AG04450 (cell line): ENCODE measurements around the gene MAGEB2. TPM values are rescaled to one million over a fixed set of nuclear protein-coding genes. Genes with fewer than 3 reads are reported as not detected.

Experiments used
- CTCF ChIA-PET: fragments of 300-600, 350-600 bp; formaldehyde crosslinking; extraction: SDS; loops from one replicate; lab custom pipeline; 2022; ENCODE audit warnings: antibody characterized with exemption, inconsistent platforms; lab: Charles Lee
- POLR2A ChIA-PET: fragments of 350-600 bp; formaldehyde crosslinking; extraction: SDS; loops from one replicate; lab custom pipeline; 2021; ENCODE audit warnings: antibody characterized with exemption, inconsistent platforms; lab: Yijun Ruan, JAX
- DNase-seq: peaks from one replicate; pipeline ENCODE4 v3.0.0-alpha.2; 2011; ENCODE audit warnings: low read depth, low spot score
- H3K27ac ChIP-seq: one replicate; pipeline ENCODE4 v1.5.1; 2012; ENCODE audit warnings: low read depth, low read length, control low read depth
- H3K27me3 ChIP-seq: one replicate; pipeline ENCODE4 v1.6.0; 2012; ENCODE audit warnings: low read length; ENCODE audit not compliant: control insufficient read depth, insufficient read depth
- H3K4me3 ChIP-seq: 2 replicates; pipeline ENCODE4 v1.5.1; 2011; ENCODE audit warnings: mild to moderate bottlenecking, low read depth, low read length, control low read depth
- H3K9me3 ChIP-seq: 2 replicates; pipeline ENCODE4 v1.5.1; 2012; ENCODE audit warnings: low read length; ENCODE audit not compliant: control insufficient read depth, insufficient read depth
- polyA plus RNA-seq: library from polyadenylated mRNA; depleted of rRNA; stranded (reverse); fragments of >200 nt; gene quantifications from 2 replicates; pipeline ENCODE4 v1.2.3, GENCODE V29; 2011
- TF ChIP-seq, protein P1 (sequence below): IDR thresholded peaks from 2 replicates; pipeline ENCODE4 v1.5.1; 2011; ENCODE audit warnings: low read depth, low read length, control low read depth, inconsistent platforms

Gene MAGEB2
- polyA plus RNA-seq, 1 experiment = not detected

DNA sequence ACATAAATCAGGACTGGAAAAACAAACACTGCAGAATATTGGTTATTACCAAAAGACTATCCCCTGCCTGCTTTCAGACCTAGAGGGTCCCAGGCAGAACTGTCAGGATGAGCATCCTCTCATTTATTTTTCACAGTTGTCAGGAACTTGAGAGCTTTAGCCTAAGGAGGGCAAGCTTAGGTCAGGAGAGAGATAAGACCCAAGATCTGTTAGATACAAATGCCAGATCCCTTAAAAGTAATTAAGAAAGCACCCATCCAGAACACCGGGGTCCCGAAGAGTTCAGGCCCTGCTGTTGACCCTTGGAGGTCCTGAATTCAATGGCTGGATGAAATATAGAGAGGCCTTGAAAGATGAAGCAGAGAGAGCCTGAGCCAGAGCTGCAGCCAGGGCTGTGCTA is 9.2 kb downstream of the MAGEB2 start:
- Histone ChIP-seq H3K4me3 (no peak overlapping the region), H3K27ac (no peak overlapping the region), H3K9me3 (no peaks in the 10 kb centered on the region), H3K27me3 (no peaks in the 10 kb centered on the region)
- ChIA-PET CTCF (no interaction called here), POLR2A (no interaction called here)
- no peak for DNase-seq
- TF ChIP-seq, protein P1, sequence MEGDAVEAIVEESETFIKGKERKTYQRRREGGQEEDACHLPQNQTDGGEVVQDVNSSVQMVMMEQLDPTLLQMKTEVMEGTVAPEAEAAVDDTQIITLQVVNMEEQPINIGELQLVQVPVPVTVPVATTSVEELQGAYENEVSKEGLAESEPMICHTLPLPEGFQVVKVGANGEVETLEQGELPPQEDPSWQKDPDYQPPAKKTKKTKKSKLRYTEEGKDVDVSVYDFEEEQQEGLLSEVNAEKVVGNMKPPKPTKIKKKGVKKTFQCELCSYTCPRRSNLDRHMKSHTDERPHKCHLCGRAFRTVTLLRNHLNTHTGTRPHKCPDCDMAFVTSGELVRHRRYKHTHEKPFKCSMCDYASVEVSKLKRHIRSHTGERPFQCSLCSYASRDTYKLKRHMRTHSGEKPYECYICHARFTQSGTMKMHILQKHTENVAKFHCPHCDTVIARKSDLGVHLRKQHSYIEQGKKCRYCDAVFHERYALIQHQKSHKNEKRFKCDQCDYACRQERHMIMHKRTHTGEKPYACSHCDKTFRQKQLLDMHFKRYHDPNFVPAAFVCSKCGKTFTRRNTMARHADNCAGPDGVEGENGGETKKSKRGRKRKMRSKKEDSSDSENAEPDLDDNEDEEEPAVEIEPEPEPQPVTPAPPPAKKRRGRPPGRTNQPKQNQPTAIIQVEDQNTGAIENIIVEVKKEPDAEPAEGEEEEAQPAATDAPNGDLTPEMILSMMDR = no peak

DNA sequence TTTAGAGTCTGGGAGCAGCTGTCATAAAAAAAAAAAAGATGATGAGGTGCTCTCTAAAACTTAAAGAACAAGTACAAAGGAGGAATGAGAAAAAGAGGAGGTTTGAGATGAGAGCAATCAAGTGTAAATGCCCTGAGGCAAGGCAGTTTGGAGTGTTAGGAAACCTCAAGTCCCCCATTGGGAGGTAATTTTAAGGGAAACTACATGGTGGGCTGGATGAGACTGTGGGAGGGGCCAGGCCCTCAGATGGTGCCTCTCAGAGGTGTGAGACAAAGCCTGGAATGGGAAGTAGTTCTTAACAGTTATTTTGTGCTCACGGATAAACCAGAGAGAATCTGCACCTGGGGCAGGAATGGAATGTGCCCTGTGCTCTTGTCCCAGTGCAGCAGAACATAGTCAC is 13.2 kb downstream of the MAGEB2 start:
- CTCF ChIA-PET = no interaction called here
- no peak for DNase-seq
- no peaks in the 10 kb centered on the region for H3K27me3 ChIP-seq
- H3K9me3 ChIP-seq = no peaks in the 10 kb centered on the region
- TF ChIP-seq, protein P1 = no peak
- POLR2A ChIA-PET = no interaction called here
- no peak overlapping the region for H3K4me3 ChIP-seq
- H3K27ac ChIP-seq = no peak overlapping the region

DNA sequence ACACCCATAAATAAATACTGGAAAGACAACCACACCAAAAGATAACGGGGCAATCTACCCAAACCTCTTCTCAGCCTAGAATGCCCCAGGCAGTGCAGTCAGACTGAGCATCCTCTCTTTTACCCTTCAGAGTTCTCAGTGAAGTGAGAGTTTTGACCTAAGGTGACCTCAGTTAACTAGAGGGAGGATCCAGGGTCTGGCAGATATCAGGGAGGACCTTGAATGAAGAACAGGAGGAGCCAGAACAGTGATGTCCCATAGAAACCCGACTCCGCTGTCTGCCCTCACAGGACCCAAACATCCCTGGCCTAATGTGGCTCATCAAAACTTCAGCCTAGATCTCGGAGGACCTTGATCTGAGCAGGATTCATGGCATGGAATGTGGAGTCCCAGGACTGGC is 15.0 kb downstream of the MAGEB2 start, which contains the start of gene MAGEB3:
Gene MAGEB3 (plus strand): TSS at position 263 of the 400 bp plus-strand sequence. CDS start 5,268 bp downstream, outside the sequence.
- Histone ChIP-seq H3K4me3 (no peak within 1 kb of the TSS), H3K27me3 (no peaks in the 10 kb centered on the region), H3K27ac (no peak within 1 kb of the TSS), H3K9me3 (no peaks in the 10 kb centered on the region)
- POLR2A ChIA-PET = no interaction called here
- CTCF ChIA-PET = no interaction called here
- no peak for DNase-seq
- TF ChIP-seq, protein P1 = no peak

DNA sequence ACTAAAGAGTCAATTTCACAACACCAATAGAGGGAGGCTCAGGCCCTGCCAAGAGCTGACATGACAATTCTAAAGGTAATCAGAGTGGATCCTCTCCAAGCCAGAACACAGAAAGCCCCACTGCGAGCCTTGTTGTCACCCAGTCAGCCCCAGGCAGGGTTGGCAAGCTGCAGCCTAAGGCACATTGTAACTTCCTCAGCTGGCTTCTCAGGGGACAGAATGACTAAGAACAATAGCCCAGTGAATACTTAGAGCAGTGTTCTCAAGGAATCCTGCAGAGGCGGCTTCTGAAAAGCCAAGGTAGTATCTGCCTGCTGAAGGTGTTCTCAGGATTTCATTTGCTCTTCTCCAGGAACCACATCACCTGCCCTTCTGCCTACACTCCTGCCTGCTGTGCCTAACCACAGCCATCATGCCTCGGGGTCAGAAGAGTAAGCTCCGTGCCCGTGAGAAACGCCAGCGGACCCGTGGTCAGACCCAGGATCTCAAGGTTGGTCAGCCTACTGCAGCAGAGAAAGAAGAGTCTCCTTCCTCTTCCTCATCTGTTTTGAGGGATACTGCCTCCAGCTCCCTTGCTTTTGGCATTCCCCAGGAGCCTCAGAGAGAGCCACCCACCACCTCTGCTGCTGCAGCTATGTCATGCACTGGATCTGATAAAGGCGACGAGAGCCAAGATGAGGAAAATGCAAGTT is 26.5 kb downstream of the MAGEB2 start, which contains the start of gene MAGEB4:
Gene MAGEB4 (plus strand): TSS at position 277 of the 692 bp plus-strand sequence. CDS start 136 bp downstream, at position 413.
- POLR2A ChIA-PET = no interaction called here
- no peak within 1 kb of the TSS for H3K27ac ChIP-seq
- no peaks in the 10 kb centered on the region for H3K27me3 ChIP-seq
- no peak for DNase-seq
- H3K9me3 ChIP-seq = no peaks in the 10 kb centered on the region; the same call in 1 of the 2 replicates
- CTCF ChIA-PET = no interaction called here
- H3K4me3 ChIP-seq = no peak within 1 kb of the TSS
- TF ChIP-seq, protein P1 = no peak

DNA sequence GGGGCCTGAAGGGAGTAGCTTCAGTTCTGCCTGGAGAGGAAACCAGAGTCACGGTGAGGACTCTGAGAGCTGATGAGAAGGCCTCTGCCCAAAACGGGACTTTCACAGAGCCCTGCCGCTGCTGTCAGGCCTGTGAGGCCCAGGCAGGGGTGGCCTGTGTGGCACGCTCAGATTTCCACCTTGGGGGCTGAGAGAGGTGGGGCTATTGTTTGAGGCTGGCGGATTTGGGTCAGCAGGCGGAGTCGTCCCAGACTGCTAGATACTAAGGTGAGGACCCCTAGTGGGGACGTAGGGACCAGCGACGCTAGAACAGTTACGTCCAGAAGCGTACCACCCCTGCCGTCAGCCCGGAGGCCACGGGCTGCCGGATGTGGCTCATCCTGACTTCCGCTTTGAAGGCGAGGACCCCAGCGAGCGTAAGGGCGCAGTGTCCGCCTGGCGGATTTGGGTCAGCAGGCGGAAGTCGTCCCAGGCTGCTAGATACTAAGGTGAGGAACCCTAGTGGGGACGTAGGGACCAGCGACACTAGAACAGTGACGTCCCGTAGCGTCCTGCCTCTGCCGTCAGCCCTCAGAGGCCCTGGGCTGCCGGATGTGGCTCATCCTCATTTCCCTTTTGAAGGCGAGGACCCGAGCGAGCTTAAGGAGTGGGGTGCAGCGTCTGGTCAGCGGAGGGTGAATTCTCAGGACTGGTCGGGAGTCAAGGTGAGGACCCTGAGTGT is 31.6 kb downstream of the MAGEB2 start, which contains the start of gene MAGEB1:
Gene MAGEB1 (plus strand): TSS at position 378 of the 721 bp plus-strand sequence. CDS start 3,348 bp downstream, outside the sequence.
- no peaks in the 10 kb centered on the region for H3K27me3 ChIP-seq
- no peak for DNase-seq
- CTCF ChIA-PET = no interaction called here
- TF ChIP-seq, protein P1 = no peak
- no peaks in the 10 kb centered on the region; the same call in 1 of the 2 replicates for H3K9me3 ChIP-seq
- H3K4me3 ChIP-seq = no peak within 1 kb of the TSS
- no peak within 1 kb of the TSS for H3K27ac ChIP-seq
- POLR2A ChIA-PET = no interaction called here
